ENCODE results near the gene SH3BGRL.
"Not testable (repeated sequence)": the region's sequence is repeated elsewhere in the genome, so short reads cannot be mapped to it uniquely, and the experiment has no call there.

The SH3BGRL gene

DNA sequence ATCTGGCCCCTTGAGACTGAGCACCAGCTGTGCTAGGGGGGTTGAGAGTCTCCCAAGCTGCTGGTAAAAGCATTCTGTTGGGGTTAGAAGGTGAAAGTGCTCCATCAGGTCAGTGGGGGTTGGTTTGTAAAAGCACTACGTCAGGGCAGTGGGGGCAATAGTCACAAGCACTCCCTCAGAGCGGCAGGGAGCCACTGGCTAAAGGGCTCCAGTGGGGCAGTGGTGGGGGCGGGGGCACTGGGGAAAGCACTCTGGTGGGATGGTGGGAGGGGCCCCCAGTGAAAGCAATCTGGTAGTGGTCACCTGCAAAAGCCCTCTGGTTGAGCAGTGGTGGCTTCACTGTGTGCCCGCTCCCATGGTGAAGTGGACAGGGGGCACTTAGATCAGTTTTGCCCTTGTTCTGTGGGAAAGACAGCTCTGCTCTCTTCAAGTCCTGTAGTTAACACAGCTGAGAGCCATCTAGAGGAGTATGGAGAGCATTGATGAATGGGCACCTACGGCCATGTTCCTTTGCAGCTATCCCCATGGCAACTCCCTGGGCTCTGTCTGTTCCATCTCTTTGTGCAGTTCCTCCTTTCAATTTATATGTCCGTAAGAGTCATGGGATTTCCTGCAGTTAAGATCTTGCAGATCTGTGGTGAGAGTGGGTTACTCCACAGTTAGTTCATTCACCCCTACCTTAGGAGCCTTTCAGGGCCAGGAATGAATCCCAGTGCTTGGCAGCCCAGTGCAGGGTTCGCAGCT is 106.4 kb downstream of the SH3BGRL start:
- H2AFZ ChIP-seq (ENCODE audit: low read length) = no peak overlapping the region
- H3K36me3 ChIP-seq (replicated peaks; ENCODE audit: insufficient read depth, low read length) = no peaks in the 10 kb centered on the region
- H3K4me1 ChIP-seq (ENCODE audit: low read length) = no peaks in the 10 kb centered on the region
- H3K4me2 ChIP-seq (ENCODE audit: low read depth, low read length) = no peak overlapping the region
- no peaks in the 10 kb centered on the region for H3K9me2 ChIP-seq (replicated peaks; ENCODE audit: insufficient read depth, low read length)
- no peaks in the 10 kb centered on the region for H3F3A ChIP-seq (ENCODE audit: insufficient read depth, low read length)
- no peak overlapping the region for H3K9ac ChIP-seq (ENCODE audit: low read length)
- no peak for DNase-seq
- H3K9me3 ChIP-seq (replicated peaks; ENCODE audit: insufficient read depth, low read length) = no peaks in the 10 kb centered on the region
- H3K27me3 ChIP-seq (replicated peaks; ENCODE audit: insufficient read depth, low read length) = no peaks in the 10 kb centered on the region
- TF ChIP-seq EZH2phosphoT487 (IDR thresholded peaks at IDR 0.05; ENCODE audit: low read length) (no peak), EZH2 (optimal IDR thresholded peaks at IDR 0.05; ENCODE audit: low read depth, low read length) (no peak), CTCF (IDR thresholded peaks at IDR 0.05; ENCODE audit: low read length) (no peak)
- H4K20me1 ChIP-seq (ENCODE audit: insufficient read depth, low read length) = no peaks in the 10 kb centered on the region
- no peaks in the 10 kb centered on the region for H3K79me2 ChIP-seq (ENCODE audit: low read length)
- H3K4me3 ChIP-seq (ENCODE audit: low read length) = no peak overlapping the region
- no peak overlapping the region for H3K27ac ChIP-seq (ENCODE audit: low read length)

- TF ChIP-seq EZH2phosphoT487 (IDR thresholded peaks at IDR 0.05; ENCODE audit: low read length) (no peak), EZH2 (optimal IDR thresholded peaks at IDR 0.05; ENCODE audit: low read depth, low read length) (no peak), CTCF (IDR thresholded peaks at IDR 0.05; ENCODE audit: low read length) (no peak)
- Histone ChIP-seq H3K4me1 (ENCODE audit: low read length) (no peaks in the 10 kb centered on the region), H3K27ac (ENCODE audit: low read length) (no peak overlapping the region), H3K4me3 (ENCODE audit: low read length) (no peak overlapping the region), H3F3A (ENCODE audit: insufficient read depth, low read length) (no peaks in the 10 kb centered on the region), H3K79me2 (ENCODE audit: low read length) (no peaks in the 10 kb centered on the region), H4K20me1 (ENCODE audit: insufficient read depth, low read length) (no peaks in the 10 kb centered on the region), H3K9me3 (replicated peaks; ENCODE audit: insufficient read depth, low read length) (no peaks in the 10 kb centered on the region), H2AFZ (ENCODE audit: low read length) (no peak overlapping the region), H3K4me2 (ENCODE audit: low read depth, low read length) (no peak overlapping the region), H3K36me3 (replicated peaks; ENCODE audit: insufficient read depth, low read length) (no peaks in the 10 kb centered on the region), H3K9me2 (replicated peaks; ENCODE audit: insufficient read depth, low read length) (no peaks in the 10 kb centered on the region), H3K9ac (ENCODE audit: low read length) (no peak overlapping the region), H3K27me3 (replicated peaks; ENCODE audit: insufficient read depth, low read length) (no peaks in the 10 kb centered on the region)
- no peak for DNase-seq
Observed at GRCh38 chrX:81316163-81316562, 114.3 kb downstream of the SH3BGRL start.

DNA sequence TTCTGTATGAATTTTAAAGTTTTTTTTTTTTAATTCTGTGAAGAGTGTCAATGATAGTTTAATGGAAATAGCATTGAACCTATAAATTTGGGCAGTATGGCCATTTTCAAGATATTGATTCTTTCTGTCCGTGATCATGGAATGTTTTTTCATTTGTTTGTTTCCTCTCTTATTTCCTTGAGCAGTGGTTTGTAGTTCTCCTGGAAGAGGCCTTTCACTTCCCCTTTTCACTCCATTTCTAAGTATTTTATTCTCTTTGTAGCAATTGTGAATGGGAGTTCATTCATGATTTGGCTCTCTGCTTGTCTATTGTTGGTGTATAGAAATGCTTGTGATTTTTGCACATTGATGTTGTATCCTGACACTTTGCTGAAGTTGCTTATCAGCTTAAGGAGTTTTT is 129.8 kb downstream of the SH3BGRL start:
- H2AFZ ChIP-seq (ENCODE audit: low read length); H3K9me2 ChIP-seq (replicated peaks; ENCODE audit: insufficient read depth, low read length); H4K20me1 ChIP-seq (ENCODE audit: insufficient read depth, low read length); H3K36me3 ChIP-seq (replicated peaks; ENCODE audit: insufficient read depth, low read length); H3K4me2 ChIP-seq (ENCODE audit: low read depth, low read length); H3K79me2 ChIP-seq (ENCODE audit: low read length); DNase-seq; H3K27me3 ChIP-seq (replicated peaks; ENCODE audit: insufficient read depth, low read length); H3F3A ChIP-seq (ENCODE audit: insufficient read depth, low read length); H3K4me3 ChIP-seq (ENCODE audit: low read length); H3K9me3 ChIP-seq (replicated peaks; ENCODE audit: insufficient read depth, low read length); H3K9ac ChIP-seq (ENCODE audit: low read length); H3K4me1 ChIP-seq (ENCODE audit: low read length); H3K27ac ChIP-seq (ENCODE audit: low read length): not testable (repeated sequence)

GRCh38 chrX:81336455-81337152 is 134.7 kb downstream of the SH3BGRL start:
- Histone ChIP-seq H3K9ac (ENCODE audit: low read length) (no peak overlapping the region), H3K27ac (ENCODE audit: low read length) (no peak overlapping the region), H3K27me3 (replicated peaks; ENCODE audit: insufficient read depth, low read length) (no peaks in the 10 kb centered on the region), H3K4me2 (ENCODE audit: low read depth, low read length) (no peak overlapping the region), H3K36me3 (replicated peaks; ENCODE audit: insufficient read depth, low read length) (no peaks in the 10 kb centered on the region), H3K79me2 (ENCODE audit: low read length) (no peaks in the 10 kb centered on the region), H3F3A (ENCODE audit: insufficient read depth, low read length) (no peaks in the 10 kb centered on the region), H3K4me1 (ENCODE audit: low read length) (no peaks in the 10 kb centered on the region), H3K9me3 (replicated peaks; ENCODE audit: insufficient read depth, low read length) (no peaks in the 10 kb centered on the region), H3K9me2 (replicated peaks; ENCODE audit: insufficient read depth, low read length) (no peaks in the 10 kb centered on the region), H3K4me3 (ENCODE audit: low read length) (no peak overlapping the region), H4K20me1 (ENCODE audit: insufficient read depth, low read length) (no peaks in the 10 kb centered on the region), H2AFZ (ENCODE audit: low read length) (no peak overlapping the region)
- TF ChIP-seq CTCF (IDR thresholded peaks at IDR 0.05; ENCODE audit: low read length) (no peak), EZH2phosphoT487 (IDR thresholded peaks at IDR 0.05; ENCODE audit: low read length) (no peak), EZH2 (optimal IDR thresholded peaks at IDR 0.05; ENCODE audit: low read depth, low read length) (no peak)
- no peak for DNase-seq
